ENCODE results near the gene SLC34A3. TPM values are rescaled to one million over a fixed set of nuclear protein-coding genes. Genes with fewer than 3 reads are reported as not detected.

Gene SLC34A3
- total RNA-seq, 1 donor from 2014 or later = 0.09 TPM

DNA sequence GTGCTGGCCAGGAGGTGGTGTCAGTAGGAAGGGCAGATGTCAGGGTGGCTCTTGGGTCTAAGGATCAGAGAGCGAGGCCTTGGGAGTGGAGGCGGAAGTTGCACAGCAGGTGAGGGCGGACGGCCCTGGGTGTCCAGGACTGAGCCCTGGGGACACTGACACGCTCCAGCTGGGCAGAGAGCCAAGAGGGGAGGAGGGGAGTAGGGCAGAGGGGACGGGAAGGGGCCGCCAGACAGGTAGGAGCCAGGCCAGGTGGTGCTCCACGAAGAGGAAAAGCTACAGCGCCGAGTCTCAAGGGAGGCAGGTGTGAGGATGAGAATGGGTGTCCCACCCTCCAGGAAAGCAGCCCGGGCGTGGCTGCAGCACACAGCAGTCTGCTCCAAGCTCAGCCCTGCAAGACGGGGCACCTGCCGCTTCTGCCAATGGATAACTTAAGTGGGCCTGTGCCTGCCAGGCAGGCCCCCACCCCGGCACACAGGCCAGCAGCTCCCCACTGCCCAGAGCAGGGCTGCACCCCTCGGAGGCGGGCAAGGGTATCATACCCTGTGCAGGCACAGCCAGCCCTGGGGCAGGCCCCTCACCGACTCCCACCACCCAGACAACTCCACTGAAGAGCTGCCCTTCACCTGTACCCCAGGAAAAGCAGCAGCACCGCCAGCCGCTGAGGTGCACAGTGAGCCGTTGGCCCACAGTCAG is 35.0 kb upstream of the SLC34A3 start:
- DNase-seq (ENCODE audit: low read depth) = no peak
- no peak overlapping the region for H3K27ac ChIP-seq (ENCODE audit: low read depth, low read length)
- TF ChIP-seq, protein P1, sequence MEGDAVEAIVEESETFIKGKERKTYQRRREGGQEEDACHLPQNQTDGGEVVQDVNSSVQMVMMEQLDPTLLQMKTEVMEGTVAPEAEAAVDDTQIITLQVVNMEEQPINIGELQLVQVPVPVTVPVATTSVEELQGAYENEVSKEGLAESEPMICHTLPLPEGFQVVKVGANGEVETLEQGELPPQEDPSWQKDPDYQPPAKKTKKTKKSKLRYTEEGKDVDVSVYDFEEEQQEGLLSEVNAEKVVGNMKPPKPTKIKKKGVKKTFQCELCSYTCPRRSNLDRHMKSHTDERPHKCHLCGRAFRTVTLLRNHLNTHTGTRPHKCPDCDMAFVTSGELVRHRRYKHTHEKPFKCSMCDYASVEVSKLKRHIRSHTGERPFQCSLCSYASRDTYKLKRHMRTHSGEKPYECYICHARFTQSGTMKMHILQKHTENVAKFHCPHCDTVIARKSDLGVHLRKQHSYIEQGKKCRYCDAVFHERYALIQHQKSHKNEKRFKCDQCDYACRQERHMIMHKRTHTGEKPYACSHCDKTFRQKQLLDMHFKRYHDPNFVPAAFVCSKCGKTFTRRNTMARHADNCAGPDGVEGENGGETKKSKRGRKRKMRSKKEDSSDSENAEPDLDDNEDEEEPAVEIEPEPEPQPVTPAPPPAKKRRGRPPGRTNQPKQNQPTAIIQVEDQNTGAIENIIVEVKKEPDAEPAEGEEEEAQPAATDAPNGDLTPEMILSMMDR (IDR thresholded peaks at IDR 0.05; ENCODE audit: insufficient read depth, low read depth, low read length) = no peak
- no peaks in the 10 kb centered on the region for H3K36me3 Mint-ChIP-seq (ENCODE audit: low read depth, unreplicated experiment)
- H4K20me1 ChIP-seq (ENCODE audit: insufficient read depth, low read length) = peaks cover 81% of the 10 kb centered on the region
- H3K4me2 ChIP-seq (ENCODE audit: low read length) = no peak overlapping the region
- peak overlapping the region; percentile 64 for H3K4me3 Mint-ChIP-seq (ENCODE audit: unreplicated experiment)
- H2AFZ ChIP-seq (ENCODE audit: low read depth, low read length) = no peak overlapping the region
- H3K27me3 ChIP-seq (ENCODE audit: insufficient read depth, low read length) = no peaks in the 10 kb centered on the region
- H3K79me2 ChIP-seq (ENCODE audit: insufficient read depth, low read length) = peaks cover 68% of the 10 kb centered on the region
- H3K4me3 ChIP-seq (ENCODE audit: insufficient read depth, low read depth, low read length) = no peak overlapping the region
- H3K9me3 ChIP-seq (ENCODE audit: insufficient read depth, low read depth, low read length) = no peaks in the 10 kb centered on the region
- H3K27me3 Mint-ChIP-seq (ENCODE audit: low read depth, unreplicated experiment) = no peaks in the 10 kb centered on the region
- H3K9ac ChIP-seq (ENCODE audit: low read length) = no peak overlapping the region
- H3K4me1 ChIP-seq (ENCODE audit: insufficient read depth, low read length) = peaks cover 18% of the 10 kb centered on the region
- peaks cover 8% of the 10 kb centered on the region for H3K4me1 Mint-ChIP-seq (ENCODE audit: low read depth, unreplicated experiment)
- FAIRE-seq = no peak
- no peaks in the 10 kb centered on the region for H3K9me3 Mint-ChIP-seq (ENCODE audit: unreplicated experiment)
- H3K36me3 ChIP-seq (ENCODE audit: insufficient read depth, low read length) = no peaks in the 10 kb centered on the region
- H3K27ac Mint-ChIP-seq (ENCODE audit: unreplicated experiment) = no peak overlapping the region

DNA sequence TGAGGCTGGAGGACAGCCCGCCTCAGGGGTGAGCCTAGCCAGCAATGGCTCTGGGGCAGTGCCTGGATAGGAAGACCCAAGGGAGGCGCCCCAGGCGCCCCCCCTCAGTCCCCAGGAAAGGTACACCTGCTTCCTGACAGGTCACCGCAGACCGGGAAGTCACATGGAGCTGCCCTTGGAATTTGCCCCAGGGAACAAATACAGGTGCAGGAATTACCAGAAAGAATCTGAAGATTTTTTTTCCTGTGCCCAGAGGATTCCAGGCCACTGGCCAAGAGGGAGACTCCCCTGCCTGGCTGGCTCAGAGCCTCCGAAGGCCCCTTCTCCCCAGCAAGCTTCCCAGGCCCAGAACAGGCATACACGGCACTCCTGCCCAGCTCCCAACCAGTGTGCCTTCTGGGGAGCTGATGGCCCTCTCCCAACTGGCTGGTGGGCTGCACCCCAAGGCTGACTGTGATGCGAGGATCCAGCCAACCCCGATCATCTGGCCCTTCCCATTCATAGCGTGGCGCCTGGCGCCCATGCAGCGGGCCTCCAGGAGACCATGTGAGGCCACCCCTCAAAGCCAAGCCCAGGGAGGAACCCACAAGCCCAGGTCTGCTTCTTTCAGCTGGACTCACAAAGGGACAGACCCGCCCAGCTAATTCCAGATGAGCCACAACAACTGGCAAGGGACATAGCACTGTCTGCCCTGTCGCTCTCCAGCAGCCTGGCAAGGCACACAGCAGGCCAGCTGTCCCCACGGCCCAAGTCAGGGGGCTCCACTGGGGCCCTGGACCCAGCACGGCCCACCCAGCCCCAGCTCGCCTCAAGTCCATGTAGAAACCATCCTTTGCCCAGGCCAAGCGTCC is 32.4 kb upstream of the SLC34A3 start:
- TF ChIP-seq, protein P1 (IDR thresholded peaks at IDR 0.05; ENCODE audit: insufficient read depth, low read depth, low read length) = no peak
- TF ChIP-seq EZH2 (IDR thresholded peaks at IDR 0.05; ENCODE audit: insufficient read depth, low read length) = no peak

More for the DNA sequence above, 32.4 kb upstream of the SLC34A3 start:
- H3K27me3 ChIP-seq (ENCODE audit: insufficient read depth, low read length) = no peaks in the 10 kb centered on the region
- Mint-ChIP-seq H3K4me1 (ENCODE audit: low read depth, unreplicated experiment) (peaks cover 12% of the 10 kb centered on the region), H3K4me3 (ENCODE audit: unreplicated experiment) (peak overlapping the region; percentile 71), H3K36me3 (ENCODE audit: low read depth, unreplicated experiment) (no peaks in the 10 kb centered on the region), H3K9me3 (ENCODE audit: unreplicated experiment) (no peaks in the 10 kb centered on the region), H3K27me3 (ENCODE audit: low read depth, unreplicated experiment) (no peaks in the 10 kb centered on the region), H3K27ac (ENCODE audit: unreplicated experiment) (no peak overlapping the region)
- no peak overlapping the region for H3K27ac ChIP-seq (ENCODE audit: low read depth, low read length)
- peaks cover 18% of the 10 kb centered on the region for H3K4me1 ChIP-seq (ENCODE audit: insufficient read depth, low read length)
- FAIRE-seq (no peak), DNase-seq (ENCODE audit: low read depth) (no peak)
- peak overlapping the region; percentile 89 for H3K4me2 ChIP-seq (ENCODE audit: low read length)
- H4K20me1 ChIP-seq (ENCODE audit: insufficient read depth, low read length) = peaks cover 59% of the 10 kb centered on the region
- no peaks in the 10 kb centered on the region for H3K9me3 ChIP-seq (ENCODE audit: insufficient read depth, low read depth, low read length)
- peak overlapping the region; percentile 6 for H3K9ac ChIP-seq (ENCODE audit: low read length)
- H3K36me3 ChIP-seq (ENCODE audit: insufficient read depth, low read length) = no peaks in the 10 kb centered on the region
- peaks cover 59% of the 10 kb centered on the region for H3K79me2 ChIP-seq (ENCODE audit: insufficient read depth, low read length)
- no peak overlapping the region for H2AFZ ChIP-seq (ENCODE audit: low read depth, low read length)
- peak overlapping the region; percentile 10 for H3K4me3 ChIP-seq (ENCODE audit: insufficient read depth, low read depth, low read length)
